Kidney tubule cell (primary cell): ENCODE measurements around the gene RNF181.
"Not testable (repeated sequence)": the region's sequence is repeated elsewhere in the genome, so short reads cannot be mapped to it uniquely, and the experiment has no call there.

Experiments
- DNase-seq: peaks from one replicate; pipeline ENCODE4 v3.0.0-alpha.2; 2018; ENCODE audit warnings: low spot score

Gene RNF181

GRCh38 chr2:85577386-85578242 is 17.9 kb upstream of the RNF181 start, which contains the start of gene VAMP8:
VAMP8 (plus strand) TSS chr2:85577586; CDS start chr2:85577647, 61 bp downstream.
- peak; percentile 81 for DNase-seq

GRCh38 chr2:85578243-85579180 is 17.0 kb upstream of the RNF181 start:
- DNase-seq: peak; percentile 44

- DNase-seq: no peak
Measured at GRCh38 chr2:85579266-85579935, 16.1 kb upstream of the RNF181 start.

- DNase-seq: no peak
Measured at GRCh38 chr2:85580206-85580605, 15.3 kb upstream of the RNF181 start.

- DNase-seq: no peak
Measured at GRCh38 chr2:85582492-85582891, 13.1 kb upstream of the RNF181 start.

GRCh38 chr2:85583667-85584353 is 11.7 kb upstream of the RNF181 start:
- DNase-seq: no peak

GRCh38 chr2:85584354-85584856 is 11.1 kb upstream of the RNF181 start, which contains the start of gene VAMP5:
VAMP5 (plus strand) TSS chr2:85584431; CDS start chr2:85584491, 60 bp downstream.
- no peak for DNase-seq

- peak; percentile 94 for DNase-seq
Measured at GRCh38 chr2:85584857-85585780, 10.4 kb upstream of the RNF181 start.

GRCh38 chr2:85585781-85586105 is 9.8 kb upstream of the RNF181 start:
- DNase-seq: peak; percentile 91

- no peak for DNase-seq
Measured at GRCh38 chr2:85588236-85588635, 7.3 kb upstream of the RNF181 start.

- no peak for DNase-seq
Measured at GRCh38 chr2:85588645-85589044, 6.9 kb upstream of the RNF181 start.

GRCh38 chr2:85589181-85589580 is 6.4 kb upstream of the RNF181 start:
- DNase-seq: no peak

GRCh38 chr2:85589982-85590791 is 5.4 kb upstream of the RNF181 start:
- peak; percentile 30 for DNase-seq

- DNase-seq: no peak
Measured at GRCh38 chr2:85590950-85591349, 4.6 kb upstream of the RNF181 start.

GRCh38 chr2:85591563-85591962 is 4.0 kb upstream of the RNF181 start:
- DNase-seq: no peak

GRCh38 chr2:85592299-85592698 is 3.2 kb upstream of the RNF181 start:
- DNase-seq: not testable (repeated sequence)

- DNase-seq: no peak
Measured at GRCh38 chr2:85593023-85593422, 2.5 kb upstream of the RNF181 start.

GRCh38 chr2:85594715-85595300 is 737 bp upstream of the RNF181 start:
- no peak for DNase-seq

GRCh38 chr2:85596026-85596333 is 435 bp downstream of the RNF181 start:
- peak; percentile 23 for DNase-seq
